ENCODE results near the gene PTGES. TPM values are rescaled to one million over a fixed set of nuclear protein-coding genes. Genes with fewer than 3 reads are reported as not detected.

Gene PTGES
- total RNA-seq, 1 donor from 2014 or later = 23.3 TPM

GRCh38 chr9:129703667-129704355 lies 49.0 kb downstream of the PTGES start:
- peak; percentile 77 for DNase-seq (ENCODE audit: low spot score)
- peak; percentile 85 for ATAC-seq
- intact Hi-C loops (cut with DNase I) = no loop called here

DNA sequence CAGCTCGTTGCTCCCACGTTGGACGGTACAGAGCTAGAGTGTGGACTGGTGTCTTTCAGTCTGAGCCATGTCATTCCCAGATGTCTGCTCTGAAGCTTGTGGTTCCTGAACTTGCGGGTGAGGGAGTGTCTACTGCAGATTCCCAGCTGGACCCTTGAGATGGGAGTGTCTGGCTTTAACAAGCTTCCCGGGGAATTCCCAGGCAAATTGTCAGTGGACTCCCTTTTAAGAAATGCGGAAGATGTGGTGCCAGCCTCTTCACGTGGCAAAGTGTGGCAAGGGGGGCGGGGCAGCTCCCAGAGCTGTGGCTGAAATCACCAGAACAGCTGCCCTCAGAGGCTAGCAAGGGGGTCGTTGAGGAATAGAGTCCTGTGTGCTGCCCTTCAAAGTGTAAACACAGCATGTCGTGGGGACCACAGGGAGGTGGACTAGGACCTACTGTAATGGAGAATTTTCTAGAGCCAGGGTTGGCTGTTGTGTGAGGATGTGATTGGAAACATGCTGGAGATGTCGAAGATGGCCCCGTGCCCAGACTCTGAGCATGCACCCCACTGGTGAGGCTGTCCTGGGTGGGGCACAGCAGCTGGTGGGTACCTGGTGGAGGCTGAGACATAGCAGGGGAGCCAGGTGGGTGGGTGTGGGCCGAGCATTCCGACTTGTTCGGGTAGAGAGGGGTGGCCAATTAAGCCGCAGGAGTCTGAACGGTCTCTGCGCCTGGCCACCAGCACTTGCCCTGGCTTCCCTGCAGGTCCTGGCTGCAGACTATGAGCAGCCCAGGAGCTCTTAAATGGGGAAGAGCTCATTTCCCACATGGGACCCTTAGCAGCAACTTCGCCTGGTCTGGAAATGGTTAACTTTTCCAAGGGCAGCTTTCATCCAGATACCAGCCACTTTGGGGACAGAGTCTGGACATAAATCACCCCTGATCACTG lies 50.0 kb downstream of the PTGES start:
- ATAC-seq (peak; percentile 57), DNase-seq (ENCODE audit: low spot score) (no peak)
- intact Hi-C loops (cut with DNase I) = no loop called here

DNA sequence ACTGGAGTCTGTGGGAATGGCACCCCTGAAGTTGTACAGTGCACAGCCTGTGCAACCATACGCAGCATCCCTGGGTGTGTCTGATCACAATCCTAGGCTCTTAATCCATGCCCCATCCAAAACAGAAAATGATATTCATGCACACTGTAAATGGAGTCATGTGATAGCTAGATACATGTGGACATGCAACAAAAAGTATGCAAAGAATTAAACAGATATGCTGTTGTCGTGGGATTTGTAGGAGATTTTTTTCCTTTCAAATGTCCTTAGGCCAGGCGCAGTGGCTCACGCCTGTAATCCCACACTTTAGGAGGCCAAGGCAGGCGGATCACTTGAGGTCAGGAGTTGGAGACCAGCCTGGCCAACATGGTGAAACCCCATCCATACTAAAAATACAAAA lies 51.3 kb downstream of the PTGES start:
- DNase-seq (ENCODE audit: low spot score) (no peak), ATAC-seq (no peak)
- intact Hi-C loops (cut with DNase I) = no loop called here

- no peak for DNase-seq (ENCODE audit: low spot score)
- ATAC-seq = no peak
- intact Hi-C loops (cut with DNase I) = no loop called here
Observed at GRCh38 chr9:129701054-129701453, 51.8 kb downstream of the PTGES start.

- DNase-seq (ENCODE audit: low spot score) (peak; percentile 72), ATAC-seq (peak; percentile 73)
- intact Hi-C loops (cut with DNase I) = no loop called here
Observed at GRCh38 chr9:129698254-129698757, 54.5 kb downstream of the PTGES start.

DNA sequence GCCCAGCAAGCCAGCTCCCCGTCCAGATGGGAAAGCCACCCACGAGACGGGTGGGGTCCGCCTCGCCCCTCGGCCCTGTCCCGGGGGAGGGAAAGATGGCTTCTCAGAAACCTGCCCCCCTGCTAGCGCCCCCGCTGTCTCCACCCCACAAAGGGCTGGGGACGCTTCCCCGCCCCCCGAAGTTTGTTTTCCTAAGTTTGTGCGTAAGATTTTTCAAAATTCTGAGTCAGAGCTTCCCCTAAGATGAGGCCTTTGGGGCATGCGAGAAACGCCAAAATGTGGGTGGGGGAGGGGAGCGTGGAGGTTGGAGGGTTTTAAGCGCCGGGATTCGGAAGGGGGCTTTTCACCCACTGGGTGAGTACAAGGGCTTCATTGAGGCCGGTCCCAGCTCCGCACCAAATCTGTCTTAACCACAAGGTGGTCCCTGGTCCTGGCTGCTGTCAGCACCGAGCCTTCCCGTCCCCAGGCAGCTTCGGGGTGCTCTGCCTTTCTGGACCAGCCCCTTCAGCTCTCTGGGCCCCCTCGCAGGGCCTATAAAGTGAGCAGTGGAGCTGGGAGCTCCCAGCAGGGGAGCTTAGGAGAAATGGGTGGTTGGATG lies 55.1 kb downstream of the PTGES start:
- DNase-seq (ENCODE audit: low spot score) = peak; percentile 80
- intact Hi-C loops (cut with DNase I) = no loop called here
- peak; percentile 67 for ATAC-seq

DNA sequence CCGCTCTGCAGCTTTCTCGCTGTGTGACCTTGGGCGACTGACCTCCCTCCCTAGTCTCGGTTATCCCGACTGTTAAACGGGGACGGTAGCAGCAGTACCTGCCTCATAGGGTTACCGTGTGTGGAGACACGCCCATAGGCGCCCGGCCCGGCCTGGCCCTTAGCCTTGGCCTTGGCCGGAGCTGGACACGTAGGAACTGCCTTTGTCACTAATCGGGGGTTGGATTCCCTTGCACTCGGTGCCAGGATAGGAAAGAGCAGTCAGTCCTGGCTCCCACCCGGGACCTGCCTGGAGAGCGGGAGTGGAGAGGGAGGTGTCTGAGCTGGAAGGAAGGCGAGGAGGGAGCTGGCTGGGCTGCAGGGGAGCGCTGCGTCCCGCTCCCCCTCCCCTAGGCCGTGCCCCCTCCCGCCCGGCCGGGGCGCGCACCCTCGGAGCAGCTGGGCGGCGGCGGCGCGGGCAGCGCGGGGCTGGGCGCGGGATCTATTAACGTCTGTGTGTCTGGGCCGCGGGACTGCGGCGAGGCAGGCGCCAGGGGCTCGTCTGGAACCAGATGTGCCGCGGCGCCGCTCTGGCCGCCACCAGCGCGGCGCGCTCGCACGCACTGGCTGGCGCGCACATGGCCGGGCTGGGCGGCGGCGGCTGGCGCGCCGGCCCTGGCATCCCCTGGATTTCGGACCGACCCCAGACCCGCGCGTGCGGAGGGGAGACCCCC lies 55.7 kb downstream of the PTGES start:
- intact Hi-C loops (cut with DNase I) = no loop called here
- ATAC-seq (peak; percentile 36), DNase-seq (ENCODE audit: low spot score) (no peak)

GRCh38 chr9:129695870-129696269 lies 57.0 kb downstream of the PTGES start:
- DNase-seq (ENCODE audit: low spot score) (no peak), ATAC-seq (no peak)
- intact Hi-C loops (cut with DNase I) = no loop called here

DNA sequence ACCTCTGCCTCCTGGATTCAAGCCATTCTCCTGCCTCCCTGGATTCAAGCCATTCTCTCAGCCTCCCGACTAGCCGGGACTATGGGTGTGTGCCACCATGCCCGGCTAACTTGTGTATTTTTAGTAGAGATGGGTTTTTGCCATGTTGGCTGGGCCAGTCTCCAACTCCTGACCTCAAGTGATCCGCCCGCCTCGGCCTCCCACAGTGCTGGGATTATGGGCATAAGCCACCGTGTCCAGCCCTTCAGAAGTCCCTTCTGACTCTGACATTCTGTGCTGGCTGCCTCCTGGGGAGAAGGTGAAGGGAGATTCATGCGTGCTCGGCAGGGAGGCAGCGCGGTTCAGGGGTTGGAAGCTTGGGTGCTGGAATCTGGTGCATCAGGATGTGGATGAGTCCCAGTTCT lies 58.6 kb downstream of the PTGES start:
- intact Hi-C loops (cut with DNase I) = no loop called here
- no peak for DNase-seq (ENCODE audit: low spot score)
- ATAC-seq = no peak

- no peak for ATAC-seq
- intact Hi-C loops (cut with DNase I) = no loop called here
- no peak for DNase-seq (ENCODE audit: low spot score)
Observed at GRCh38 chr9:129693741-129694140, 59.1 kb downstream of the PTGES start.

DNA sequence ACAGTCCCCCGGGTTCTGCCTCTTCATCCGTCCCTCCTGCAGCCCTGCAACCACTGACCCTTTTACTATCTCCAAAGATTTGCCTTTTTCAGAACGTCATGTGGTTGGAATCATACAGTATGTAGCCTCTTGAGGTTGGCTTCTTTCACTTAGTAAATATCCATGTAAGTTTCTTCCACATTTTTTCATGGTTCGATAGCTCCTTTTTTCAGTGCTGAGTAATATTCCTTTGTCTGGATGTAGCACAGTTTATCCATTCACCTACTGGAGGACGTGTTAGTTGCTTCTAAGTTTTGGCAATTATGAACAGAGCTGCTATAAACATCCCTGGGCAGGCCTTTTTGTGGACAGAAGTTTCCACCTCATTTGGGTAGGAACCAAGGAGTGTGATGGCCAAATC lies 60.3 kb downstream of the PTGES start:
- DNase-seq (ENCODE audit: low spot score) = no peak
- no peak for ATAC-seq
- intact Hi-C loops (cut with DNase I) = no loop called here

Other genes starting within 250 kb of the PTGES start
- 2.2 TPM for gene C9orf50, start 131.9 kb downstream of the PTGES start, total RNA-seq
- gene NTMT1, start 126.9 kb downstream of the PTGES start, total RNA-seq = 28.0 TPM
- 18.6 TPM for gene ASB6, start 110.9 kb downstream of the PTGES start, total RNA-seq
- 13.2 TPM for gene PRRX2, start 87.4 kb downstream of the PTGES start, total RNA-seq
- gene TOR1B, start 50.1 kb upstream of the PTGES start, total RNA-seq = 15.7 TPM
- gene TOR1A, start 71.1 kb upstream of the PTGES start, total RNA-seq = 24.6 TPM
- 38.6 TPM for gene C9orf78, start 82.2 kb upstream of the PTGES start, total RNA-seq
- gene USP20, start 82.4 kb upstream of the PTGES start, total RNA-seq = 28.7 TPM